ENCODE results near the gene CEND1.

CEND1 gene

GRCh38 chr11:777288-778255 is 12.3 kb downstream of the CEND1 start, which contains the start of gene GATD1:
GATD1 (minus strand) TSS chr11:777487; CDS start chr11:777462, 25 bp downstream.
- DNase-seq (ENCODE audit: low read depth): no peak

- DNase-seq (ENCODE audit: low read depth): no peak
Observed at GRCh38 chr11:776561-777287, 13.2 kb downstream of the CEND1 start.

- DNase-seq (ENCODE audit: low read depth): no peak
Observed at GRCh38 chr11:776263-776560, 13.7 kb downstream of the CEND1 start.

DNA sequence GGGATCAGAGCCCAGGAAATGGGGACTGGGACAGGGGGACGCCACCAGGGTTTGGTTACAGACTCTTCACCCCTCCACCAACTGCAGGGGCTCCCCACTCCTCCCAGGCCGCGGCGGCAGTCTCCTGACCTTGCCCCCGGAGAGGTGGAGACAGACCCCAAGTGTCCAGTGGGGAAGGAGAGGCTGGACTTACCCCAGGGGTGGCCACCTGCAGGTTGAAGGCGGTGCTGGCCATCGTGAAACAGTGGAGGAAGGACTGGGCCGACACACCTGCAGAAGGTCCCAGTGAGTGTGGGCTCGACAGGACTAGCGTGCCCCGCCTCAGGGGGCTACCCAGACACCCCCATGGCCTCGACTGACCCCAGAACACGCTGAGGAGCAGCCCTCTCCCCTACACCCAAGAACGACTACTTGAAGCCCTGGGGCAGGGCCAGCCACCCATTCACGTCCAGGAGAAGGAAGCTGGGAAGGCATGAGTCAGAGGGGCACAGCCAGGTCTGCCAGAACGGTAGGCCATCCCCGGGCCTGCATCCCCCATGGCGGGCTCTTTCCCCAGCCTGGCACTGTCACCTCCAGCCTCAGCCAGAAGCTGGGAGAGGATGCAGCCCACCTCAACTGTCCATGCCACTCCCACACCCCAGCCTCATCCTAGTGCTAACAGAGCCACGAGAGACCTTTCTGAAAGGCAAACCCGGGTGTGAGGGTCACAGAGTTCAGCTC is 14.9 kb downstream of the CEND1 start:
- no peak for DNase-seq (ENCODE audit: low read depth)

GRCh38 chr11:773830-774229 is 16.1 kb downstream of the CEND1 start:
- DNase-seq (ENCODE audit: low read depth): no peak

DNA sequence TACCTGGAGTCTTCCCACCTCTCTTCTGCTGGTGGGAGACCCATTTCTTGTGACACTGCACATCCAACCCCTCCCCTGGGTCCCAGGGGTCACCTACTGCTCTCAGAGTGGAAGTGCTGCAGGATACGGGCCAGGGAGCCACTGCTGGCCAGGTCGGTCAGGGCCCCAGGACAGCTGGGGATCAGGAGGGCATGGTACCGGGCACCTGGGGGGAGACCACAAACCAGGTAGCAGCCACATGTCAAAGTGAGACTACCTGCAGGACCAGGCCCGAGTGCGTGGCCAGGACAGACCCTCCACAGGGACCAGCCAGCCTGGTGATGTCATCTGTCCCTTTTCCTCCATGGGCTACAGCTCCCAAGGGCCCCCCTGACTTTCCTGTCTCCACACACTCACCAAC is 16.5 kb downstream of the CEND1 start:
- no peak for DNase-seq (ENCODE audit: low read depth)

DNA sequence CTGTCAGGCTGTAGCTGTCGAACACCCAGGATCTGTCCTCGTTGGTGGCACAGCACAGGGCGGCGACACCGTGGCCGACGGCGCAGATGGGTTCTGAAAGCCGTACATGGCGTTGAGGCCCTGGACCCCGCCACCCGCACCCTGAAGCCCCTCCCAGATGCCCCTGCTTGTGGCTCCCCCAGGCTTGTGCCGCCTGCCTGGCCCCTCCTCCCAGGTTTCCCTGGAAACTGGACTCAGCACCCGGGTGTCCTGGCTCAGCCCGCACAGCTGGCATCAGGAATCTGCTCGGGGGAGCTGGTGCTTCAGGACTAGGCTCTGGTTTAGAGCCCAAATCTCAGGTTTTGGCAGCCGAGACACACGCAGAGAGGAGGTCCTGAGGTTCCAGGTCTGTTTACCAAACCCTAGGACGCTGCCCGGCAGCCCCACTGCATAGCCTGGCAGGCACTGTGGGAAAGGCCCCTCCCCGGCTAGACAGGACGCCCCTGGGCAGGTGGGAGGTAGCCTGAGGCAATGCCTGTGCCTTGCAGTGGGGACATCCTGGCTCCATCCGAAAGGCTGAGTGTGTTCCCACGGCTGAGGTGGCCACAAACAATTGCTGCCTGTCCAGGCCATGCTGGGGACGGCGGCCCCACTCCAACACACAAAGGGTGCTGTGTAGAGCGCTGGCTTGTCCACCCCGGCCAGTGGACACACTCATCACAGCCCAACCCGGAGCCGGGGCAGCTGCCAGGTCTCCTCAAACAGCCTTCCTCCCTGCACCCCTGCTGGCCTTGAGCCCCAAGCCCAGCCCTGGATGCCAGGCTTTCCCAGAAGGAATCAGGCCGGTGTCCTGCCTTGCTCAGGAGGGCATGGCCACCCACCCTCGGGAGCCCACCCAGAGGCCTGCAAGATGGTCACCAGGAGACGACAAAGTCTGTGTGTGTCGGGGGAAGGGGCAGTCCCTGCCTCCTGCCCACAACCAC is 17.2 kb downstream of the CEND1 start:
- no peak for DNase-seq (ENCODE audit: low read depth)

DNA sequence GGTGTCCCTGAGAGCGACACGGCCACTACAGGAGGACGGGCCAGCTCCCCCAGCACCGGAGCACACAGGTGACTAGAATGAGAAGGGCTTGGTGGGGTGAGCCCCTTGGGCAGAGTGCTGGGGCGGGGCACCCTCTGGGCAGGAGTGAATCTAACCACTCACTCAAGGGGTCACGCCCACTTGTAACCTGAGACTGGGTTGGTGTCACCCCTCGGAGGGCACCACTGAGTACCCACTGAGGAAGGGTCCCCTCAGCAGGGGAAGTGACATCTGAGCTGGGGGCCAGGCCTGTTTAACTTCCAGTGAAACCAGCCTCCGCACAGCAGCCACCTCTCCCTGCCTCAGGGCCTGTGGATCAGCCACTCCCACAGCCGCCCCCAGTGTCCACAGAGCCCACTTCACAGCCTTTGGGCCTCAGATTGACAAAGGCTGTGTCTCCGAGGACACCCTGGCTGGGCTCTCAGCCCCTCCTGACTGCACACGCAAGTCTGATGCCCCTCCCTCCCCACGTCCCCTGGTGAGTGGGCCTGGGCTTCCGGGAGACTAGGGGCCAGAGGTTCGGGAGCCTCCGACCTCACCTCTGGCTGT is 18.2 kb downstream of the CEND1 start:
- DNase-seq (ENCODE audit: low read depth): no peak

DNA sequence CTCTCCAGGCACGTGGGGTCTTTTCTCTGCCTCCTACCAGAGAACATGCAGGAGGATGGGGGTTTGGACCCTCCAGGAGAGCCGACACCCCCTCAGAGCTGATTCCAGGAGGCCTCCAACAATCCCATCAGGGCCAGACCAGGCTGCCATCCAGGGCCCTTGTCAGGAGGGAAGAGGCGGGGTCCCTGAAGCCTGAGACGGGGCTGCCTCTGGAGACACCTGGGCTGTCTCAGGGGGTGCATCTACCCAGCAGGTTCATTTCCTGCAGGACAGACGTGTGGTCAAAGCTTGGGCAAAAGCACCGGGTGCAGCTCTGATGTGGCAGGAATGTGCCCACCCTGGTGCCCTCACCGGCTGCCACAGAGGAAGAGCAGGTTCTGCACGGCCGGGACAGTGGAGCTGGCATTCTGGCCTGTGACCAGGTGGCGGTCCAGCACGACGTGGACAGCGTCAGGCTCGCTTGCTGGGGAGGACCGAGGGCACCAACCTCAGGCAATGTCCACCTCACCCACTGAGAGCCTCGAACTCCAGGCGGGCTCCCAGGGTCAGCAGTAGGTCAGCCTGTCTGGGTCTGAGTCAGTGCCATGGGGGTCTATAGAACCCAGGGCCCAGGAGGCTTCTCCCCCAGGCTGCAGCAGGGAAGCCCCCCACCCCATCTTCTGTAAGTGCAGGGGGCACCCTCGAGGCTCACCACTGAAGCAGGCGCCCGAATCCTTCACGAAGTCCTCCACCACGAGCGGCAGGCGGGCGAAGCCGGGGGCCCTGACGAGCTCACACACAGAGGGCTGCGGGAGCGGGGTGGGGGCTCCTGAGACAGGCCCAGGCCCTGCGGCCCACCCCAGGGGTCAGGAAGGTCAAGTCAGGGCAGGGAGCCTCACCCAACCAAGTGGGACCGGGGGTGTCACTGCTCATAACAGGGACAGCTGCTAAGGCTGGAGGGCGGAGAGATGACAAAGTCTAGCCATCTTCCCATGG is 19.0 kb downstream of the CEND1 start:
- DNase-seq (ENCODE audit: low read depth): no peak

- DNase-seq (ENCODE audit: low read depth): no peak
Observed at GRCh38 chr11:769887-770641, 19.8 kb downstream of the CEND1 start.

DNA sequence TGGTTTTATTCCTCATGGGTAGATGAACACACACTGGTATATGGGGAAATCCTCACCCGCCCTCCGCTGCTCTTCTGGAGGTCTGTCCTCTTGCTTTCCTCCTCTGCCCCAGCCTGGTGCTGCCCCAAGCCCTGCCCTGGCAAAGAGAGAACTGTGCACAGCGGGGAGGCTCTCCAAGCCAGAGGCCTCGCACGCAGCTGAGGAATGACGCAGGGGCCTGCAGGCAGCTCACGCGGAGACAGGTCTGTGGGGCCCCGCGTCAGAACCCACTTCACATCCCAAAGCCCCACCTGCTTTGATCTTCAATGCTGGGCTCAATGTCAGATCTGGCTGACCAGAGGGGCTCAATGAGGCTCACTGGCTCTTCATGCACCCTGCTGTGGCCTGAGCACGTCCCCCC is 22.7 kb downstream of the CEND1 start:
- no peak for DNase-seq (ENCODE audit: low read depth)

DNA sequence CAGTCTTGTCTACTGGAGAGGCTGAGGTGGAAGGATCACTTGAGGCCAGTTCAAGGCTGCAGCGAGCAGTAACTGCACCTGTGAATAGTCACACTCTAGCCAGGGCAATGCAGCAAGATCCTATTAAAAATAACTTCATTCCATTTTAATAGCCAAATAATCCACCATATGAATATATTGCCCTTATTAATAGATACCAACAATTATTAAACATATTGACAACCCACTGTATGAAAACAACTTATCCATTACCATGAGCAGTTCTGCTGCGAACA is 23.0 kb downstream of the CEND1 start:
- DNase-seq (ENCODE audit: low read depth): no peak

DNA sequence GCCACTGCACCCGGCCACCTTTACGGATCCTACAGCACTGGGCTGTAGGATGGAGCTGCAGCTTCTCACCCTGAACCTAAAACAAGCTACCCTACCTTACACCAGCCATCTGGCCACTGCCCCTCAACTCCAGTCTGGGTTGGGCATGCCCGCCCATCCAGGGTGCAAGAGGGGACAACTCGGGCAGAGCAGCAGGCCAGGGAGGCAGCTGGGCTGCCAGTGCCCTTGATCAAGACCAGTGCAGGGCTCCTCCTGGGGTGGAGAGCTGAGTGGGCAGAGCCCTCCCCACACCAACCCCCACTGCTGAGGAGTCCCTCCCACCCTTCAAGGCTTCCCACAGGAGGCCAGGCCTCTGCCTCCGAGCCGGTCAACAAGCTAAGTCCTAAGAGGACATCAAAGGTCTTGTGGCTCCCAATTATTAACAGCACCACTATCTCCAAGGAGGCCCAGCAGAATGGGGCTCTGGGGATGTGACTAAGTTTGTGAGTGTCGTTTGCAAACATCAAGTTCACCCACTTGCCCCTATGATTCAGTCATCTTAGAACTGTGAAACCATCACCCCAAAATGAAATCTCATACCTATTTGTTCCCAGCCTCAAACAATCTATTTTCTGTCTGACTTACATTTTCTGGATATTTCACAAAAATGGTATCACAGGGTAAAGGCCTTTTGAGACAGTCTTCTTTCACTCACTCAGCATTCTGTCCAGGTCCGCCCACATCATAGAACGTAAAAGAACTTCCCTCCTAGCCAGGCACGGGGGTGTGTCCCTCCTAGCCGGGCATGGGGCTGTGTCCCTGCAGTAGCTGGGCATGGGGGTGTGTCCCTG is 23.6 kb downstream of the CEND1 start:
- no peak for DNase-seq (ENCODE audit: low read depth)

DNA sequence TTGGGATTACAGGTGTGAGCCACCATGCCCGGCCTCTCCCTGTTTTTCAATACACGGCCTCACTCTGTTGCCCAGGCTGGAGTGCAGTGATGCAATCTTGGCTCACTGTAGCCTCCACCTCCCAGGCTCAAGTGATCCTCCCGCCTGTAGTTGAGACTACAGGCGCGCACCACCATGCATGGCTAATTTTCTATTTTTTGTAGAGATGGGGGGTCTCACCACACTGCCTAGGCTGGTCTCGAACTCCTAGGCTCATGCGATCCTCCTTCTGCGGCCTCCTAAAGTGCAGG is 24.1 kb downstream of the CEND1 start:
- DNase-seq (ENCODE audit: low read depth): no peak

DNA sequence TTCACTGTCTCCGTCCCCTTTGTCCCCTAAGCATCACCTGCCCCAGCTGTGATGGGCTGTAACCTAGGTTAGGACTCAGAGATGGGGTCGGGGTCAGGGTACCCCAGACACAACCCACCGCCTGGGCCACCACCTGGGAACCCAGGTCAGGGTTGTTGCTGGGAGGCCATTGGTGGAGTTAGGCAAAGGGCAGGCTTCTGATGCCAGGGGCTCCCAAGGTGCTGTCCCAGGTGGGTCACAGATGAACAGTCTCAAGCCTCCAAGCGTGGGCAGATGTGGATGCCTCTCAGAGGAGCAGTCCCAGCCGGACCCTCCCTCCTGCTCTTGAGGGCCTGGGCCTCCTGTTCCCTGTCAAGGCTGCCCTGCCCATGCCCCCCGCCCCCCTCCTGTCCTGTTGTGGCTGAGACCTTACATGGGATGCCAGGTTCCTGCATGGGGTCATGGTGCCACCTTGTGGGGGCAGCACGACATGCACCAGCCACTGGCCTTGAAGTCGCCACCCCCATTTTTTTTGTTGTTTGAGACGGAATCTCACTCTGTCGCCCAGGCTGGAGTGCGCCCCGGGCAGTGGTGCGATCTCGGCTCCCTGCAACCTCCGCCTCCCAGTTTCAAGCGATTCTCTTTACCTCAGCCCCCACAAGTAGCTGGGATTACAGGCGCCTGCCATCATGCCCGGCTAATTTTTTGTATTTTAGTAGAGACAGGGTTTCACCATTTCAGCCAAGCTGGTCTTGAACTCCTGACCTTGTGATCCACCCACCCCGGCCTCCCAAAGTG is 24.7 kb downstream of the CEND1 start:
- no peak for DNase-seq (ENCODE audit: low read depth)

DNA sequence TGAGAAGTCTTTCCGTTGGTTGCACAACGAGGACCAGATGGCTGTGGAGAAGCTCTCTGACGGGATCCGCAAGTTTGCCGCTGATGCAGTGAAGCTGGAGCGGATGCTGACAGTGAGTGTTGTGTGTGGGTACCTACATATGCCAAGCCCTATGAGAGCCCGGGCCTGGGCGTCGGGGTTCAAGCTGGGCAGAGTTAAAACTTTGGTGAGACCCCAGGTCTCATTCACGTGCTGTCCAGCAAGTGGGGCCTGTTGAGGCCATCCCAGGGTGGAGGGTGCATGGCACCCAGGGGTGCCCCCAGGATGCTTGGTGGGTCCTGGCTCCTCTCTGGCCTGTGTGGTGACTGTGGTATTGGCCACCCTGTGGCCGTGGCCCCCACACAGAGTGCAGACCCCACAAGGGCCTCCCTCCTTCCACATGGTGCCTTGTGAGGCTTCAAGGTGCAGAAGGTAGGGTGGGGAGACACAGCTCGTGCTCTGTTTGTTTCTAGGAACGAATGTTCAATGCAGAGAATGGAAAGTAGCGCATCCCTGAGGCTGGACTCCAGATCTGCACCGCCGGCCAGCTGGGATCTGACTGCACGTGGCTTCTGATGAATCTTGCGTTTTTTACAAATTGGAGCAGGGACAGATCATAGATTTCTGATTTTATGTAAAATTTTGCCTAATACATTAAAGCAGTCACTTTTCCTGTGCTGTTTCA is 25.4 kb downstream of the CEND1 start:
- DNase-seq (ENCODE audit: low read depth): no peak
